Activated T-cell treated with anti-CD3 and anti-CD28 coated beads, Interleukin-2, amount 50 U/mL, for 24 hours (primary cell): ENCODE results near the gene SPEF2.

Experiments
- DNase-seq: peaks from one replicate; pipeline ENCODE4 v3.0.0-alpha.2; 2020
- H3K27ac Mint-ChIP-seq: 2 replicates; pipeline ENCODE4 v1.8.0; 2020; ENCODE audit warnings: mild to moderate bottlenecking, mixed read lengths
- H3K27me3 Mint-ChIP-seq: 2 replicates; pipeline ENCODE4 v1.8.0; 2020; ENCODE audit warnings: mixed read lengths
- H3K36me3 Mint-ChIP-seq: 2 replicates; pipeline ENCODE4 v1.8.0; 2020; ENCODE audit warnings: low read depth, mixed read lengths
- H3K4me1 Mint-ChIP-seq: 2 replicates; pipeline ENCODE4 v1.8.0; 2020; ENCODE audit warnings: low read depth, mixed read lengths
- H3K4me3 Mint-ChIP-seq: 2 replicates; pipeline ENCODE4 v1.8.0; 2020; ENCODE audit warnings: mild to moderate bottlenecking, moderate library complexity, mixed read lengths
- H3K9me3 Mint-ChIP-seq: 2 replicates; pipeline ENCODE4 v1.8.0; 2020; ENCODE audit warnings: mixed read lengths

SPEF2 gene

GRCh38 chr5:35735718-35736117 lies 118.1 kb downstream of the SPEF2 start:
- peaks cover 19% of the 10 kb centered on the region for H3K9me3 Mint-ChIP-seq
- H3K27ac Mint-ChIP-seq, result peak overlapping the region; percentile 62
- H3K36me3 Mint-ChIP-seq, result peaks cover 14% of the 10 kb centered on the region
- DNase-seq, result no peak
- H3K27me3 Mint-ChIP-seq, result no peaks in the 10 kb centered on the region
- peaks cover 52% of the 10 kb centered on the region for H3K4me1 Mint-ChIP-seq
- no peak overlapping the region for H3K4me3 Mint-ChIP-seq

GRCh38 chr5:35736280-35736679 lies 118.6 kb downstream of the SPEF2 start:
- Mint-ChIP-seq H3K4me1 (peaks cover 56% of the 10 kb centered on the region), H3K27me3 (no peaks in the 10 kb centered on the region), H3K4me3 (no peak overlapping the region), H3K36me3 (peaks cover 14% of the 10 kb centered on the region), H3K27ac (peak overlapping the region; percentile 93), H3K9me3 (peaks cover 22% of the 10 kb centered on the region)
- no peak for DNase-seq

GRCh38 chr5:35741126-35741716 lies 123.6 kb downstream of the SPEF2 start:
- DNase-seq, result no peak

GRCh38 chr5:35741971-35742370 lies 124.3 kb downstream of the SPEF2 start:
- DNase-seq, result no peak
- Mint-ChIP-seq H3K9me3 (peaks cover 14% of the 10 kb centered on the region), H3K4me1 (peaks cover 45% of the 10 kb centered on the region), H3K27ac (no peak overlapping the region), H3K4me3 (no peak overlapping the region), H3K27me3 (no peaks in the 10 kb centered on the region), H3K36me3 (peaks cover 14% of the 10 kb centered on the region)

More at GRCh38 chr5:35741126-35741716, 123.6 kb downstream of the SPEF2 start:
- Mint-ChIP-seq H3K27ac (no peak overlapping the region), H3K27me3 (no peaks in the 10 kb centered on the region), H3K4me1 (peaks cover 52% of the 10 kb centered on the region), H3K4me3 (no peak overlapping the region), H3K9me3 (peaks cover 21% of the 10 kb centered on the region), H3K36me3 (peaks cover 18% of the 10 kb centered on the region)

- Mint-ChIP-seq H3K27ac (no peak overlapping the region), H3K9me3 (peaks cover 8% of the 10 kb centered on the region), H3K4me1 (peaks cover 47% of the 10 kb centered on the region), H3K36me3 (peaks cover 9% of the 10 kb centered on the region), H3K27me3 (no peaks in the 10 kb centered on the region), H3K4me3 (no peak overlapping the region)
- no peak for DNase-seq
Measured at GRCh38 chr5:35743644-35744043, 126.0 kb downstream of the SPEF2 start.

- peak overlapping the region; percentile 62 for H3K27ac Mint-ChIP-seq
- no peak overlapping the region for H3K4me3 Mint-ChIP-seq
- no peak for DNase-seq
- H3K4me1 Mint-ChIP-seq, result peaks cover 45% of the 10 kb centered on the region
- peaks cover 5% of the 10 kb centered on the region for H3K9me3 Mint-ChIP-seq
- peaks cover 4% of the 10 kb centered on the region for H3K36me3 Mint-ChIP-seq
- H3K27me3 Mint-ChIP-seq, result no peaks in the 10 kb centered on the region
Measured at GRCh38 chr5:35745193-35745592, 127.5 kb downstream of the SPEF2 start.

- no peaks in the 10 kb centered on the region for H3K27me3 Mint-ChIP-seq
- peaks cover 41% of the 10 kb centered on the region for H3K4me1 Mint-ChIP-seq
- no peak overlapping the region for H3K27ac Mint-ChIP-seq
Measured at GRCh38 chr5:35745660-35746059, 128.0 kb downstream of the SPEF2 start.

GRCh38 chr5:35752012-35752411 lies 134.3 kb downstream of the SPEF2 start:
- no peak overlapping the region for H3K27ac Mint-ChIP-seq
- no peak for DNase-seq
- no peaks in the 10 kb centered on the region for H3K27me3 Mint-ChIP-seq
- no peak overlapping the region for H3K4me3 Mint-ChIP-seq
- H3K9me3 Mint-ChIP-seq, result peaks cover 10% of the 10 kb centered on the region
- no peaks in the 10 kb centered on the region for H3K36me3 Mint-ChIP-seq
- H3K4me1 Mint-ChIP-seq, result peaks cover 20% of the 10 kb centered on the region

More at GRCh38 chr5:35745660-35746059, 128.0 kb downstream of the SPEF2 start:
- peaks cover 4% of the 10 kb centered on the region for H3K36me3 Mint-ChIP-seq
- DNase-seq, result no peak
- H3K9me3 Mint-ChIP-seq, result peaks cover 9% of the 10 kb centered on the region
- no peak overlapping the region for H3K4me3 Mint-ChIP-seq

GRCh38 chr5:35753500-35753899 lies 135.8 kb downstream of the SPEF2 start:
- no peak for DNase-seq
- Mint-ChIP-seq H3K4me1 (peaks cover 21% of the 10 kb centered on the region), H3K27ac (no peak overlapping the region), H3K4me3 (no peak overlapping the region), H3K36me3 (no peaks in the 10 kb centered on the region), H3K27me3 (no peaks in the 10 kb centered on the region), H3K9me3 (peaks cover 10% of the 10 kb centered on the region)

GRCh38 chr5:35754481-35754880 lies 136.8 kb downstream of the SPEF2 start:
- DNase-seq, result no peak
- Mint-ChIP-seq H3K4me1 (peaks cover 17% of the 10 kb centered on the region), H3K27ac (no peak overlapping the region), H3K27me3 (no peaks in the 10 kb centered on the region), H3K36me3 (no peaks in the 10 kb centered on the region), H3K9me3 (peaks cover 10% of the 10 kb centered on the region), H3K4me3 (no peak overlapping the region)

- peaks cover 4% of the 10 kb centered on the region for H3K9me3 Mint-ChIP-seq
- H3K27ac Mint-ChIP-seq, result no peak overlapping the region
- no peak overlapping the region for H3K4me3 Mint-ChIP-seq
- peaks cover 18% of the 10 kb centered on the region for H3K4me1 Mint-ChIP-seq
- H3K27me3 Mint-ChIP-seq, result no peaks in the 10 kb centered on the region
- DNase-seq, result no peak
- no peaks in the 10 kb centered on the region for H3K36me3 Mint-ChIP-seq
Measured at GRCh38 chr5:35755966-35756365, 138.3 kb downstream of the SPEF2 start.

GRCh38 chr5:35758151-35758724 lies 140.6 kb downstream of the SPEF2 start:
- no peak for DNase-seq
- Mint-ChIP-seq H3K27me3 (no peaks in the 10 kb centered on the region), H3K9me3 (peaks cover 4% of the 10 kb centered on the region), H3K27ac (no peak overlapping the region), H3K4me3 (no peak overlapping the region), H3K4me1 (peaks cover 36% of the 10 kb centered on the region), H3K36me3 (no peaks in the 10 kb centered on the region)

- Mint-ChIP-seq H3K4me3 (no peak overlapping the region), H3K27ac (peak overlapping the region; percentile 47), H3K27me3 (no peaks in the 10 kb centered on the region)
Measured at GRCh38 chr5:35761541-35761940, 143.9 kb downstream of the SPEF2 start.

GRCh38 chr5:35762368-35762767 lies 144.7 kb downstream of the SPEF2 start:
- Mint-ChIP-seq H3K4me3 (no peak overlapping the region), H3K9me3 (no peaks in the 10 kb centered on the region), H3K4me1 (peaks cover 36% of the 10 kb centered on the region), H3K27ac (no peak overlapping the region), H3K36me3 (no peaks in the 10 kb centered on the region), H3K27me3 (no peaks in the 10 kb centered on the region)
- DNase-seq, result no peak

More at GRCh38 chr5:35761541-35761940, 143.9 kb downstream of the SPEF2 start:
- peaks cover 36% of the 10 kb centered on the region for H3K4me1 Mint-ChIP-seq
- H3K9me3 Mint-ChIP-seq, result no peaks in the 10 kb centered on the region
- DNase-seq, result no peak
- no peaks in the 10 kb centered on the region for H3K36me3 Mint-ChIP-seq

- peaks cover 23% of the 10 kb centered on the region for H3K4me1 Mint-ChIP-seq
Measured at GRCh38 chr5:35765921-35766320, 148.3 kb downstream of the SPEF2 start.

More at GRCh38 chr5:35765921-35766320, 148.3 kb downstream of the SPEF2 start:
- H3K27me3 Mint-ChIP-seq, result no peaks in the 10 kb centered on the region
- no peaks in the 10 kb centered on the region for H3K36me3 Mint-ChIP-seq
- no peak overlapping the region for H3K27ac Mint-ChIP-seq
- H3K4me3 Mint-ChIP-seq, result no peak overlapping the region
- H3K9me3 Mint-ChIP-seq, result no peaks in the 10 kb centered on the region
- DNase-seq, result no peak
